ENCODE measurements around the gene SNPH.

SNPH gene

GRCh38 chr20:1286267-1287024 lies 20.4 kb downstream of the SNPH start:
- H3K27ac ChIP-seq, result no peak overlapping the region
- no peak for DNase-seq (ENCODE audit: low read depth, low spot score)

GRCh38 chr20:1287306-1287705 lies 21.2 kb downstream of the SNPH start:
- no peak for DNase-seq (ENCODE audit: low read depth, low spot score)
- no peak overlapping the region for H3K27ac ChIP-seq

GRCh38 chr20:1287787-1288569 lies 21.9 kb downstream of the SNPH start:
- DNase-seq (ENCODE audit: low read depth, low spot score), result no peak
- no peak overlapping the region for H3K27ac ChIP-seq

- no peak for DNase-seq (ENCODE audit: low read depth, low spot score)
- H3K27ac ChIP-seq, result no peak overlapping the region
These were observed 25.2 kb downstream of the SNPH start for GRCh38 chr20:1291191-1291741.

GRCh38 chr20:1292620-1293019 lies 26.5 kb downstream of the SNPH start:
- no peak overlapping the region for H3K27ac ChIP-seq
- DNase-seq (ENCODE audit: low read depth, low spot score), result no peak

GRCh38 chr20:1293641-1294379 lies 27.7 kb downstream of the SNPH start:
- H3K27ac ChIP-seq, result no peak overlapping the region
- DNase-seq (ENCODE audit: low read depth, low spot score), result no peak

- no peak overlapping the region for H3K27ac ChIP-seq
- DNase-seq (ENCODE audit: low read depth, low spot score), result no peak
These were observed 28.4 kb downstream of the SNPH start for GRCh38 chr20:1294497-1294896.

GRCh38 chr20:1295276-1295930 lies 29.3 kb downstream of the SNPH start:
- H3K27ac ChIP-seq, result no peak overlapping the region
- no peak for DNase-seq (ENCODE audit: low read depth, low spot score)

GRCh38 chr20:1296117-1296610 lies 30.1 kb downstream of the SNPH start:
- H3K27ac ChIP-seq, result no peak overlapping the region
- no peak for DNase-seq (ENCODE audit: low read depth, low spot score)

GRCh38 chr20:1296922-1297321 lies 30.8 kb downstream of the SNPH start:
- H3K27ac ChIP-seq, result no peak overlapping the region
- no peak for DNase-seq (ENCODE audit: low read depth, low spot score)

- no peak overlapping the region for H3K27ac ChIP-seq
- no peak for DNase-seq (ENCODE audit: low read depth, low spot score)
These were observed 31.4 kb downstream of the SNPH start for GRCh38 chr20:1297486-1297885.

GRCh38 chr20:1298166-1298565 lies 32.1 kb downstream of the SNPH start:
- H3K27ac ChIP-seq, result no peak overlapping the region
- DNase-seq (ENCODE audit: low read depth, low spot score), result no peak

GRCh38 chr20:1298888-1299511 lies 32.9 kb downstream of the SNPH start:
- DNase-seq (ENCODE audit: low read depth, low spot score), result no peak
- no peak overlapping the region for H3K27ac ChIP-seq

- no peak overlapping the region for H3K27ac ChIP-seq
- no peak for DNase-seq (ENCODE audit: low read depth, low spot score)
These were observed 33.4 kb downstream of the SNPH start for GRCh38 chr20:1299522-1299921.

GRCh38 chr20:1300083-1300840 lies 34.2 kb downstream of the SNPH start:
- no peak for DNase-seq (ENCODE audit: low read depth, low spot score)
- no peak overlapping the region for H3K27ac ChIP-seq

GRCh38 chr20:1301031-1301529 lies 35.0 kb downstream of the SNPH start:
- no peak overlapping the region for H3K27ac ChIP-seq
- DNase-seq (ENCODE audit: low read depth, low spot score), result peak; percentile 45

- H3K27ac ChIP-seq, result no peak overlapping the region
- DNase-seq (ENCODE audit: low read depth, low spot score), result no peak
These were observed 36.8 kb downstream of the SNPH start for GRCh38 chr20:1302685-1303541.
